ENCODE results near the gene SERPIND1. TPM values are rescaled to one million over a fixed set of nuclear protein-coding genes. Genes with fewer than 3 reads are reported as not detected.

SERPIND1 gene
- total and polyA plus RNA-seq, 2 donors from 2014 or later: not detected

DNA sequence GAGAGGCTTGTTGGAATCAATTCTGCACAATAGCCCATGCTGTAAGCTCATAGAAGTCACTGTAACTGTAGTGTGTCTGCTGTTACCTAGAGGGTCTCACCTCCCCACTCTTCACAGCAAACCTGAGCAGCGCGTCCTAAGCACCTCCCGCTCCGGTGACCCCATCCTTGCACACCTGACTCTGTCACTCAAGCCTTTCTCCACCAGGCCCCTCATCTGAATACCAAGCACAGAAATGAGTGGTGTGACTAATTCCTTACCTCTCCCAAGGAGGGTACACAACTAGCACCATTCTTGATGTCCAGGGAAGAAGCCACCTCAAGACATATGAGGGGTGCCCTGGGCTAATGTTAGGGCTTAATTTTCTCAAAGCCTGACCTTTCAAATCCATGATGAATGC is 13.3 kb downstream of the SERPIND1 start:
- no peak for TF ChIP-seq CTCF (IDR thresholded peaks at IDR 0.05; ENCODE audit: borderline replicate concordance, extremely low read depth, insufficient read depth)
- intact Hi-C loops (cut with DNase I): no loop called here
- Histone ChIP-seq H3K9me3 (ENCODE audit: control insufficient read depth in 2 of 3, insufficient read depth in 1 of 3, low read length in 3 of 3) (no peaks in the 10 kb centered on the region), H3K4me1 (ENCODE audit: control insufficient read depth in 2 of 3, insufficient read depth in 2 of 3, low read depth in 1 of 3, low read length in 3 of 3) (no peaks in the 10 kb centered on the region), H3K36me3 (ENCODE audit: control insufficient read depth in 2 of 3, insufficient read depth in 3 of 3, low read length in 3 of 3) (peaks cover 0 to 26% (median 14%) of the 10 kb centered on the region in 3 donors), H3K27me3 (ENCODE audit: control insufficient read depth, insufficient read depth, low read length) (no peaks in the 10 kb centered on the region), H3K9ac (ENCODE audit: low read length in 3 of 3) (no peak overlapping the region), H3K27ac (ENCODE audit: low read depth in 2 of 2, low read length in 2 of 2) (no peak overlapping the region), H3K4me3 (ENCODE audit: low read length in 3 of 3) (no peak overlapping the region)
- DNase-seq (no peak), FAIRE-seq (no peak)

GRCh38 chr22:20787746-20788626 is 14.1 kb downstream of the SERPIND1 start:
- H3K9me3 ChIP-seq (ENCODE audit: control insufficient read depth in 2 of 3, insufficient read depth in 1 of 3, low read length in 3 of 3): no peaks in the 10 kb centered on the region
- no peak overlapping the region for H3K9ac ChIP-seq (ENCODE audit: low read length in 3 of 3)
- intact Hi-C loops (cut with DNase I): no loop called here
- no peak overlapping the region for H3K27ac ChIP-seq (ENCODE audit: low read depth in 2 of 2, low read length in 2 of 2)
- FAIRE-seq (no peak), DNase-seq (no peak)
- no peaks in the 10 kb centered on the region for H3K27me3 ChIP-seq (ENCODE audit: control insufficient read depth, insufficient read depth, low read length)
- H3K4me3 ChIP-seq (ENCODE audit: low read length in 3 of 3): no peak overlapping the region
- no peaks in the 10 kb centered on the region for H3K4me1 ChIP-seq (ENCODE audit: control insufficient read depth in 2 of 3, insufficient read depth in 2 of 3, low read depth in 1 of 3, low read length in 3 of 3)
- H3K36me3 ChIP-seq (ENCODE audit: control insufficient read depth in 2 of 3, insufficient read depth in 3 of 3, low read length in 3 of 3): peaks cover 0 to 33% (median 20%) of the 10 kb centered on the region in 3 donors
- TF ChIP-seq CTCF (IDR thresholded peaks at IDR 0.05; ENCODE audit: borderline replicate concordance, extremely low read depth, insufficient read depth): no peak

GRCh38 chr22:20788627-20789344 is 14.9 kb downstream of the SERPIND1 start:
- Histone ChIP-seq H3K9ac (ENCODE audit: low read length in 3 of 3) (no peak overlapping the region), H3K27me3 (ENCODE audit: control insufficient read depth, insufficient read depth, low read length) (no peaks in the 10 kb centered on the region), H3K27ac (ENCODE audit: low read depth in 2 of 2, low read length in 2 of 2) (no peak overlapping the region), H3K9me3 (ENCODE audit: control insufficient read depth in 2 of 3, insufficient read depth in 1 of 3, low read length in 3 of 3) (no peaks in the 10 kb centered on the region), H3K4me3 (ENCODE audit: low read length in 3 of 3) (no peak overlapping the region), H3K4me1 (ENCODE audit: control insufficient read depth in 2 of 3, insufficient read depth in 2 of 3, low read depth in 1 of 3, low read length in 3 of 3) (no peaks in the 10 kb centered on the region), H3K36me3 (ENCODE audit: control insufficient read depth in 2 of 3, insufficient read depth in 3 of 3, low read length in 3 of 3) (peaks cover 0 to 34% (median 20%) of the 10 kb centered on the region in 3 donors)
- intact Hi-C loops (cut with DNase I): no loop called here
- FAIRE-seq (no peak), DNase-seq (no peak)
- no peak for TF ChIP-seq CTCF (IDR thresholded peaks at IDR 0.05; ENCODE audit: borderline replicate concordance, extremely low read depth, insufficient read depth)
